HCT116 (cell line): ENCODE results near the gene ZBED6. TPM values are rescaled to one million over a fixed set of nuclear protein-coding genes. Genes with fewer than 3 reads are reported as not detected.

ENCODE experiments used
- ATAC-seq: fragments of 200-7000 bp; cut with Tn5 transposase; 2 replicates; pipeline ENCODE4 v1.9.1; 2020; ENCODE audit warnings: mild to moderate bottlenecking, moderate library complexity
- BruUV-seq: library from RNA; stranded (reverse); fragments of 400-500 nt; replicated peaks from 2 replicates; lab custom pipeline; 2021; lab: Mats Ljungman, UMichigan
- CTCF ChIA-PET: fragments of 300-600 bp; sonication (Branson Sonifier 250); formaldehyde crosslinking; loops from one replicate; lab custom pipeline; 2021; ENCODE audit warnings: antibody characterized with exemption; lab: Charles Lee
- POLR2A ChIA-PET: fragments of 300-600, 350-600 bp; sonication (Branson Sonifier 250); formaldehyde crosslinking; loops from one replicate; lab custom pipeline; 2021; ENCODE audit warnings: antibody characterized with exemption; lab: Charles Lee
- RAD21 ChIA-PET, 2 experiments: fragments of 300-600 bp; sonication (Branson Sonifier 250); formaldehyde crosslinking; loops; one replicate each; lab custom pipeline; 2023; ENCODE audit warnings: low total read pairs in 2 of 2; ENCODE audit not compliant: uncharacterized antibody in 2 of 2, unreplicated experiment in 2 of 2, low non-redundant PET in 1 of 2; lab: Charles Lee
- DNase-seq: peaks from one replicate; pipeline ENCODE4 v3.0.0-alpha.2; 2010; ENCODE audit warnings: low read depth, low spot score
- H2AFZ ChIP-seq: fragments of 200-600 bp; shearing (Covaris generic), sonication (generic); 2 replicates; pipeline ENCODE4 v1.6.1; 2017; ENCODE audit warnings: low read depth, mixed run types, mixed read lengths, antibody characterized with exemption, low read length; ENCODE audit not compliant: poor library complexity, severe bottlenecking
- H3K27ac ChIP-seq: 2 replicates; pipeline ENCODE4 v1.5.1; 2012; ENCODE audit warnings: low read depth, low read length
- H3K27me3 ChIP-seq: fragments of 200-600 bp; sonication (generic); 2 replicates; pipeline ENCODE4 v1.6.1; 2016; ENCODE audit warnings: mixed run types, low read length, mixed read lengths; ENCODE audit not compliant: insufficient read depth
- H3K36me3 ChIP-seq, 2 experiments: fragments of 200-500 bp in 1 of 2; fragments of 200-600 bp in 1 of 2; sonication (Bioruptor generic) in 1 of 2; sonication (generic) in 1 of 2; 2 replicates each; pipeline versions ENCODE4 v1.5.1 to v1.6.1; 2014 to 2016; ENCODE audit warnings: low read length in 2 of 2, inconsistent platforms in 1 of 2, mixed read lengths in 1 of 2, mixed run types in 1 of 2; ENCODE audit not compliant: insufficient read depth in 2 of 2, control insufficient read depth in 1 of 2
- H3K4me1 ChIP-seq, 2 experiments: fragments of 200-600 bp in 1 of 2; sonication (generic) in 1 of 2; 2 replicates each; pipeline versions ENCODE4 v1.5.1 to v1.6.1; 2012 to 2017; ENCODE audit warnings: low read length in 2 of 2, inconsistent platforms in 1 of 2, mild to moderate bottlenecking in 1 of 2, mixed read lengths in 1 of 2, mixed run types in 1 of 2, moderate library complexity in 1 of 2; ENCODE audit not compliant: insufficient read depth in 2 of 2, control insufficient read depth in 1 of 2
- H3K4me2 ChIP-seq: fragments of 200-600 bp; sonication (generic); 2 replicates; pipeline ENCODE4 v1.6.1; 2017; ENCODE audit warnings: mixed run types, low read length, mixed read lengths
- H3K4me3 ChIP-seq, 2 experiments: fragments of 200-600 bp in 1 of 2; sonication (generic) in 1 of 2; replicated peaks in 1 of 2; 2 replicates each; pipeline ENCODE4 v1.5.1; 2011 to 2016; ENCODE audit warnings: low read length in 2 of 2, control low read depth in 1 of 2, low read depth in 1 of 2, mild to moderate bottlenecking in 1 of 2, mixed read lengths in 1 of 2, mixed run types in 1 of 2
- H3K79me2 ChIP-seq: fragments of 200-600 bp; sonication (generic); 2 replicates; pipeline ENCODE4 v1.6.1; 2017; ENCODE audit warnings: mild to moderate bottlenecking, mixed run types, low read length, moderate library complexity, mixed read lengths; ENCODE audit not compliant: insufficient read depth
- H3K9ac ChIP-seq: fragments of 200-600 bp; sonication (generic); 2 replicates; pipeline ENCODE4 v1.6.1; 2016; ENCODE audit warnings: low read length, mixed read lengths
- H3K9me2 ChIP-seq: fragments of 200-600 bp; sonication (generic), shearing (Covaris generic); 2 replicates; pipeline ENCODE4 v1.6.1; 2017; ENCODE audit warnings: mixed run types, mild to moderate bottlenecking, moderate library complexity; ENCODE audit not compliant: insufficient read depth
- H3K9me3 ChIP-seq, 2 experiments: fragments of 200-500 bp in 1 of 2; fragments of 200-600 bp in 1 of 2; sonication (Bioruptor generic) in 1 of 2; sonication (generic) in 1 of 2; 2 replicates each; pipeline ENCODE4 v1.6.1; 2014 to 2017; ENCODE audit warnings: low read length in 2 of 2, mixed read lengths in 2 of 2, inconsistent platforms in 1 of 2, low read depth in 1 of 2, mild to moderate bottlenecking in 1 of 2, mixed run types in 1 of 2, moderate library complexity in 1 of 2; ENCODE audit not compliant: control insufficient read depth in 1 of 2, insufficient read depth in 1 of 2
- H4K20me1 ChIP-seq: fragments of 200-600 bp; sonication (generic), shearing (Covaris generic); 2 replicates; pipeline ENCODE4 v1.6.1; 2017; ENCODE audit warnings: mixed run types, mild to moderate bottlenecking, moderate library complexity; ENCODE audit not compliant: insufficient read depth
- EGR1 ChIP-seq: IDR thresholded peaks from 2 replicates; pipeline ENCODE4 v1.6.1; 2012; ENCODE audit warnings: low read depth
- EZH2 ChIP-seq: fragments of 200-600 bp; sonication (generic); IDR thresholded peaks from 2 replicates; pipeline ENCODE4 v1.6.1; 2017; ENCODE audit warnings: antibody characterized with exemption, mixed run types
- EZH2phosphoT487 ChIP-seq: fragments of 200-600 bp; IDR thresholded peaks from 2 replicates; pipeline ENCODE4 v1.6.1; 2018; ENCODE audit warnings: antibody characterized with exemption, borderline replicate concordance
- POLR2A ChIP-seq: IDR thresholded peaks from 2 replicates; pipeline ENCODE4 v1.7.0; 2011; ENCODE audit warnings: borderline replicate concordance; ENCODE audit not compliant: insufficient read depth, insufficient read length; ENCODE audit errors: extremely low read depth
- YY1 ChIP-seq: IDR thresholded peaks from 2 replicates; pipeline ENCODE4 v1.6.1; 2011; ENCODE audit warnings: low read length, low read depth, moderate library complexity, mild to moderate bottlenecking; ENCODE audit not compliant: insufficient replicate concordance; ENCODE audit errors: extremely low read depth
- intact Hi-C: fragments of 100-400 bp; cut with micrococcal nuclease; formaldehyde crosslinking; loops from 2 replicates; pipeline ENCODE4 v1.10.0; 2022
- total RNA-seq: library from RNA; stranded (reverse); gene quantifications from one replicate; pipeline ENCODE4 v1.2.1, GENCODE V29; 2021; ENCODE audit not compliant: unreplicated experiment
- TF ChIP-seq, protein P1 (sequence below), 3 experiments: fragments of 200-600 bp in 1 of 3; sonication (generic) in 1 of 3; IDR thresholded peaks in 2 of 3; conservative IDR thresholded peaks in 1 of 3; 2 replicates each; pipeline ENCODE4 v1.5.1; 2012 to 2017; ENCODE audit warnings: low read depth in 2 of 3, low read length in 2 of 3, antibody characterized with exemption in 1 of 3, borderline replicate concordance in 1 of 3, control low read depth in 1 of 3, mild to moderate bottlenecking in 1 of 3, mixed read lengths in 1 of 3, mixed run types in 1 of 3, moderate library complexity in 1 of 3; ENCODE audit not compliant: insufficient read depth in 1 of 3
- TF ChIP-seq, protein P2 (sequence below): IDR thresholded peaks from 2 replicates; pipeline ENCODE4 v1.6.1; 2012

Gene ZBED6
- total RNA-seq, 1 experiment from 2014 or later, result 26.9 TPM

- no peak overlapping the region for H3K4me3 ChIP-seq
- CTCF ChIA-PET, result no interaction called here
Observed at GRCh38 chr1:203805689-203806088, 10.3 kb downstream of the ZBED6 start.

GRCh38 chr1:203807196-203807595 lies 11.8 kb downstream of the ZBED6 start:
- H3K4me3 ChIP-seq, result no peak overlapping the region
- no peaks in the 10 kb centered on the region for H3K9me2 ChIP-seq
- H3K27me3 ChIP-seq, result no peaks in the 10 kb centered on the region
- peaks cover 0 to 13% of the 10 kb centered on the region in 2 experiments; a peak in 3 of 4 replicates for H3K4me1 ChIP-seq
- peaks cover 16% of the 10 kb centered on the region; the same call in 1 of the 2 replicates for H4K20me1 ChIP-seq
- RAD21 ChIA-PET, result no interaction called here
- peaks cover 13 to 21% of the 10 kb centered on the region in 2 experiments for H3K36me3 ChIP-seq
- no peak for DNase-seq
- H3K9me3 ChIP-seq, result no peaks in the 10 kb centered on the region
- H2AFZ ChIP-seq, result no peak overlapping the region
- intact Hi-C loops, result no loop called here
- H3K79me2 ChIP-seq, result peaks cover 99% of the 10 kb centered on the region
- CTCF ChIA-PET, result no interaction called here
- no peak overlapping the region for H3K4me2 ChIP-seq
- no peak for ATAC-seq
- H3K27ac ChIP-seq, result no peak overlapping the region
- no TSS peak for BruUV-seq
- H3K9ac ChIP-seq, result no peak overlapping the region
- POLR2A ChIA-PET, result no interaction called here
- TF ChIP-seq, protein P1, sequence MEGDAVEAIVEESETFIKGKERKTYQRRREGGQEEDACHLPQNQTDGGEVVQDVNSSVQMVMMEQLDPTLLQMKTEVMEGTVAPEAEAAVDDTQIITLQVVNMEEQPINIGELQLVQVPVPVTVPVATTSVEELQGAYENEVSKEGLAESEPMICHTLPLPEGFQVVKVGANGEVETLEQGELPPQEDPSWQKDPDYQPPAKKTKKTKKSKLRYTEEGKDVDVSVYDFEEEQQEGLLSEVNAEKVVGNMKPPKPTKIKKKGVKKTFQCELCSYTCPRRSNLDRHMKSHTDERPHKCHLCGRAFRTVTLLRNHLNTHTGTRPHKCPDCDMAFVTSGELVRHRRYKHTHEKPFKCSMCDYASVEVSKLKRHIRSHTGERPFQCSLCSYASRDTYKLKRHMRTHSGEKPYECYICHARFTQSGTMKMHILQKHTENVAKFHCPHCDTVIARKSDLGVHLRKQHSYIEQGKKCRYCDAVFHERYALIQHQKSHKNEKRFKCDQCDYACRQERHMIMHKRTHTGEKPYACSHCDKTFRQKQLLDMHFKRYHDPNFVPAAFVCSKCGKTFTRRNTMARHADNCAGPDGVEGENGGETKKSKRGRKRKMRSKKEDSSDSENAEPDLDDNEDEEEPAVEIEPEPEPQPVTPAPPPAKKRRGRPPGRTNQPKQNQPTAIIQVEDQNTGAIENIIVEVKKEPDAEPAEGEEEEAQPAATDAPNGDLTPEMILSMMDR (IDR thresholded peaks at IDR 0.05 in 2 of 3, conservative IDR thresholded peaks at IDR 0.05 in 1 of 3; ENCODE audit: borderline replicate concordance in 1 of 3, insufficient read depth in 1 of 3, low read depth in 2 of 3, low read length in 2 of 3), result no peak
- no peak for TF ChIP-seq YY1
- no peak for TF ChIP-seq EZH2
- no peak for TF ChIP-seq POLR2A
- no peak for TF ChIP-seq EZH2phosphoT487

More at GRCh38 chr1:203805689-203806088, 10.3 kb downstream of the ZBED6 start:
- intact Hi-C loops, result no loop called here
- Histone ChIP-seq H3K9me2 (no peaks in the 10 kb centered on the region), H3K9me3 (no peaks in the 10 kb centered on the region), H3K4me2 (no peak overlapping the region), H3K27me3 (no peaks in the 10 kb centered on the region)
- POLR2A ChIA-PET, result no interaction called here
- TF ChIP-seq EGR1 (no peak), EZH2phosphoT487 (no peak)
- TF ChIP-seq, protein P2, sequence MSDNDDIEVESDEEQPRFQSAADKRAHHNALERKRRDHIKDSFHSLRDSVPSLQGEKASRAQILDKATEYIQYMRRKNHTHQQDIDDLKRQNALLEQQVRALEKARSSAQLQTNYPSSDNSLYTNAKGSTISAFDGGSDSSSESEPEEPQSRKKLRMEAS, result no peak
- TF ChIP-seq, all 23 proteins: peak for 0
- DNase-seq (no peak), ATAC-seq (no peak)
- Histone ChIP-seq H3K36me3 (peaks cover 13 to 21% of the 10 kb centered on the region in 2 experiments), H3K9ac (no peak overlapping the region), H4K20me1 (peaks cover 21% of the 10 kb centered on the region; the same call in 1 of the 2 replicates), H3K4me1 (0 out of 4 replicates have a peak, but pooled peaks cover 0 to under 1% of the 10 kb centered on the region in 2 experiments), H3K79me2 (peaks cover 99% of the 10 kb centered on the region), H3K27ac (no peak overlapping the region), H2AFZ (no peak overlapping the region)
- BruUV-seq, result no TSS peak
- RAD21 ChIA-PET, result no interaction called here
